Neural progenitor cell (in vitro differentiated cells): ENCODE measurements around the gene NEURL1B.

Experiments used
- EZH2phosphoT487 ChIP-seq: fragments of 200-600 bp; sonication (generic); IDR thresholded peaks from 2 replicates; pipeline ENCODE4 v1.6.1; 2017; ENCODE audit warnings: antibody characterized with exemption
- TF ChIP-seq, protein P1 (sequence below): fragments of 200-600 bp; sonication (generic); IDR thresholded peaks from 2 replicates; pipeline ENCODE4 v1.5.1; 2017; ENCODE audit warnings: antibody characterized with exemption, mild to moderate bottlenecking

DNA sequence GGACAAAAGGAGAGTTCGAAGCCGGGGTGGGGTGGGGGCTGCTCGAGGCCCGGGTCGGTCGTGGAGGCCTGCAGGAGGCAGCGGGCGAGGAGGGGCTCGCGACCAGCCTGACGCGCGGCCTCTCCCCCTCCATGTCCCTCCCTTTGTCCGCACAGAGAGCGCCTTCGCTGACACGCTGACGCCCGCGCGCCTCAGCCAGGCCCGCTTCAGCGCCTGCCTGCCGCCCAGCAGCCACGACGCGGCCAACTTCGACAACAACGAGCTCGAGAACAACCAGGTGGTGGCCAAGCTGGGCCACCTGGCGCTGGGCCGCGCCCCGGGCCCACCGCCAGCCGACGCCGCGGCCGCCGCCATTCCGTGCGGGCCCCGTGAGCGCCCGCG, 42.2 kb downstream of the NEURL1B start:
- TF ChIP-seq, protein P1, sequence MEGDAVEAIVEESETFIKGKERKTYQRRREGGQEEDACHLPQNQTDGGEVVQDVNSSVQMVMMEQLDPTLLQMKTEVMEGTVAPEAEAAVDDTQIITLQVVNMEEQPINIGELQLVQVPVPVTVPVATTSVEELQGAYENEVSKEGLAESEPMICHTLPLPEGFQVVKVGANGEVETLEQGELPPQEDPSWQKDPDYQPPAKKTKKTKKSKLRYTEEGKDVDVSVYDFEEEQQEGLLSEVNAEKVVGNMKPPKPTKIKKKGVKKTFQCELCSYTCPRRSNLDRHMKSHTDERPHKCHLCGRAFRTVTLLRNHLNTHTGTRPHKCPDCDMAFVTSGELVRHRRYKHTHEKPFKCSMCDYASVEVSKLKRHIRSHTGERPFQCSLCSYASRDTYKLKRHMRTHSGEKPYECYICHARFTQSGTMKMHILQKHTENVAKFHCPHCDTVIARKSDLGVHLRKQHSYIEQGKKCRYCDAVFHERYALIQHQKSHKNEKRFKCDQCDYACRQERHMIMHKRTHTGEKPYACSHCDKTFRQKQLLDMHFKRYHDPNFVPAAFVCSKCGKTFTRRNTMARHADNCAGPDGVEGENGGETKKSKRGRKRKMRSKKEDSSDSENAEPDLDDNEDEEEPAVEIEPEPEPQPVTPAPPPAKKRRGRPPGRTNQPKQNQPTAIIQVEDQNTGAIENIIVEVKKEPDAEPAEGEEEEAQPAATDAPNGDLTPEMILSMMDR = no peak
- TF ChIP-seq EZH2phosphoT487 = no peak
